GM19240 (cell line): ENCODE data around the gene CASTOR2.
"Not testable (repeated sequence)": the region's sequence is repeated elsewhere in the genome, so short reads cannot be mapped to it uniquely, and the experiment has no call there.

Experiments
- DNase-seq: peaks from one replicate; pipeline ENCODE4 v3.0.0; 2011; ENCODE audit warnings: low spot score; ENCODE audit not compliant: insufficient read length

CASTOR2 gene

GRCh38 chr7:74964511-74965119 is at the start of gene CASTOR2:
TSS of gene CASTOR2 (plus strand) at chr7:74964705. CDS start at chr7:74964986, 281 bp downstream.
- not testable (repeated sequence) for DNase-seq

GRCh38 chr7:74922321-74922890 is 42.1 kb upstream of the CASTOR2 start:
- not testable (repeated sequence) for DNase-seq

- DNase-seq, result not testable (repeated sequence)
Observed at GRCh38 chr7:74923644-74924043, 40.9 kb upstream of the CASTOR2 start.

GRCh38 chr7:74926968-74927367 is 37.5 kb upstream of the CASTOR2 start:
- not testable (repeated sequence) for DNase-seq

- not testable (repeated sequence) for DNase-seq
Observed at GRCh38 chr7:74931563-74932328, 32.8 kb upstream of the CASTOR2 start.

GRCh38 chr7:74939429-74939828 is 25.1 kb upstream of the CASTOR2 start:
- not testable (repeated sequence) for DNase-seq

GRCh38 chr7:74941302-74942069 is 23.0 kb upstream of the CASTOR2 start:
- not testable (repeated sequence) for DNase-seq

- not testable (repeated sequence) for DNase-seq
Observed at GRCh38 chr7:74943923-74944322, 20.6 kb upstream of the CASTOR2 start.

GRCh38 chr7:74947741-74948140 is 16.8 kb upstream of the CASTOR2 start:
- DNase-seq, result not testable (repeated sequence)

- DNase-seq, result not testable (repeated sequence)
Observed at GRCh38 chr7:74953774-74954173, 10.7 kb upstream of the CASTOR2 start.

GRCh38 chr7:74958328-74958727 is 6.2 kb upstream of the CASTOR2 start:
- not testable (repeated sequence) for DNase-seq

- not testable (repeated sequence) for DNase-seq
Observed at GRCh38 chr7:74963704-74964510, 598 bp upstream of the CASTOR2 start.

- not testable (repeated sequence) for DNase-seq
Observed at GRCh38 chr7:74966208-74966854, 1.8 kb downstream of the CASTOR2 start.

GRCh38 chr7:74966909-74967308 is 2.4 kb downstream of the CASTOR2 start:
- not testable (repeated sequence) for DNase-seq

GRCh38 chr7:74971431-74971830 is 6.9 kb downstream of the CASTOR2 start:
- DNase-seq, result not testable (repeated sequence)

GRCh38 chr7:74972377-74972776 is 7.9 kb downstream of the CASTOR2 start:
- not testable (repeated sequence) for DNase-seq

GRCh38 chr7:74975959-74976358 is 11.5 kb downstream of the CASTOR2 start:
- not testable (repeated sequence) for DNase-seq

GRCh38 chr7:74977523-74977922 is 13.0 kb downstream of the CASTOR2 start:
- DNase-seq, result not testable (repeated sequence)

- not testable (repeated sequence) for DNase-seq
Observed at GRCh38 chr7:74988436-74988835, 23.9 kb downstream of the CASTOR2 start.

GRCh38 chr7:74993121-74993520 is 28.6 kb downstream of the CASTOR2 start:
- DNase-seq, result no peak
